ENCODE measurements around the gene PKN1.
A peak's percentile ranks its signal among the peaks of the same experiment; 100 is the strongest.
"Not testable (repeated sequence)": the region's sequence is repeated elsewhere in the genome, so short reads cannot be mapped to it uniquely, and the experiment has no call there.

Gene PKN1

DNA sequence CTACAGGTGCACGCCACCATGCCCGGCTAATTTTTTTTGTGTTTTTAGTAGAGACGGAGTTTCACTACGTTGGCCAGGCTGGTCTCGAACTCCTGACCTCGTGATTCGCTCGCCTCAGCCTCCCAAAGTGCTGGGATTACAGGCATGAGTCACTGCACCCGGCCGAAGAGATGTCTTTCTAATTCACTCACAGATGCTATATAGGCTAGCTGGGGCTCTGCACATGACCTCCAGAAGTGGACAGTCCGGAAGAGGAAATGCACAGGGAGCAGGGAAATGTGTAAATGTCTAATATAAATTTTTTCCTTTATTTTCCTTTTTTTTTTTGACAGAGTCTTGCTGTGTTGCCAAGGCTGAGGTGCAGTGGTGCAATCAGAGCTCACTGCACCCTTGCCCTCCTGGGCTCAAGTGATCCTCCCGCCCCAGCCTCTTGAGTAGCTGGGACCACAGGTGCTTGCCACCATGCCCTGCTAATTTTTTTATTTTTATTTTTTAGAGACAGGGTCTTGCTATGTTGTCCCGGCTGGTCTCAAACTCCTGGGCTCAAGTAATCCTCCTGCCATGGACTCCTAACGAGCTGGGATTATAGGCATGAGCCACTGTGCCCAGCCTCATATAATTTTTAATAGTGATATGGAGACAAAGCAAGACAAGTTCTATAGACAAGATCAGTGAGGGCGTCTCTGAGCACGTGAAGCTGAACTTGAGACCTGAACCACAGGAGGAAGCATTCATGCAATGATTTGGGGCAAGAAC is 54.4 kb downstream of the PKN1 start:
- DNase-seq, result no peak

- DNase-seq, result no peak
Observed at GRCh38 chr19:14492756-14493337, 59.7 kb downstream of the PKN1 start.

GRCh38 chr19:14494411-14494810 is 61.3 kb downstream of the PKN1 start:
- DNase-seq, result no peak

GRCh38 chr19:14494910-14495671 is 62.0 kb downstream of the PKN1 start:
- DNase-seq, result no peak

GRCh38 chr19:14495672-14496028 is 62.5 kb downstream of the PKN1 start:
- DNase-seq, result no peak

DNA sequence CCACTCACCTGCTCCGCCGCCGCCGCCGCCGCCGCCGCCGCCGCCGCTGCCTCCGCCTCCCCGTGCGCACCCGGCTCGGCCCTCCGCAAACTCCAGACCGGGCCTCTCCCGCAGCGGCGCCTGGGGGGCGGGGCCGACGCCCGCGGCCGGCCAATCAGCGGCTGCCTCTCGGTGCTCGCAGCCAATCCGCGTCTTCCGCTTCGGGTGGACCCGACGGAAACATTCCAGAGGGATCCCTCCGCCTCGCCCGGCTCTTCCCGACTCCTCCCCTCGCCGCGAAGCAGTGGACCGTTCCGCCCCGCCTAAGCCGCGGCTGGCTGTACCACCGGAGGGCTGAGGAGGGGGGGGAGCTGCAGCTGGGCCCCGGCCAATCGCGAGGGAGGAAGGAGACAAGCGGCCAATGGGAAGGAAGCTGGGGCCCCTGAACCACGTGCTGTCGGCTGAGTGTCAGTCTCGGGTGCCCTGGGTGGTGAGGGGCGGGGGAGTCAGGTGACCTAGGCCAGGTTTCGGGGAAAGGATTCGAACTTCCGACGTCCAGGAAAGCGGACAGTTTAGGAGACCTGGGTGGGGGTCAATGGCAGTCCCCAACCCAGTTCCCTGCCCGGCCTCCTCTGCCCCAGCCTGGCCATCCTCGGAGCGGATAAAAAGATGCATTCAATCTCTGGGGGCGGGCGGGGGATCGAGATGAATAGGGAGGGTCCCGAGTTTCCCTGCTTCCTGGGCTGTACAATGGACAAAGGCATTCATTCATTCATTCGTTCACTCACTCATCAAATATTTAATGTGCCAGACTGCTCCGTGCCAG is 63.1 kb downstream of the PKN1 start, which contains the start of gene GIPC1:
Gene GIPC1 (minus strand): TSS at position 99 of the 805 bp plus-strand sequence. CDS start 13,151 bp downstream, outside the sequence.
- DNase-seq, result peak; percentile 93 to 96 (median 95)

DNA sequence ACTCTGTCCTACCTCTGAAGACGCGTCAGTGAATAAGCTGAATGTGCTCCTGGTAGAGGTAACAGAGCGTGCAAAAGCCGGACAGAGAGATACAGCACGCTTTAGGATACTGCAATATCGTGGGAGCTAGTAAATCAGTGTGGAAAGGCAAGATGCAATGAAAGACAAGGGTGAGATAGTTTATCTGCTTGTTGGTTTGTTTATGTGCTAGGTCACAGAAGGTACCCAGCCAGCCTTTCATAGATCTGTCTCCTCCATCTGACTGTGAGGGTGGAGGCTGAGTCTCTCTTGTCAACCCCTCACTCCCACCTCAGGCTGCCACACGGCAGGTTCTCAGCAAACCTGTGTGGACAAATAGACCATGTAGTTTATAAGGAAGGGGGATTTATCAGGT is 63.7 kb downstream of the PKN1 start:
- DNase-seq, result no peak

- DNase-seq, result peak; percentile 30 to 63 (median 60)
Observed at GRCh38 chr19:14497228-14497921, 64.3 kb downstream of the PKN1 start.

DNA sequence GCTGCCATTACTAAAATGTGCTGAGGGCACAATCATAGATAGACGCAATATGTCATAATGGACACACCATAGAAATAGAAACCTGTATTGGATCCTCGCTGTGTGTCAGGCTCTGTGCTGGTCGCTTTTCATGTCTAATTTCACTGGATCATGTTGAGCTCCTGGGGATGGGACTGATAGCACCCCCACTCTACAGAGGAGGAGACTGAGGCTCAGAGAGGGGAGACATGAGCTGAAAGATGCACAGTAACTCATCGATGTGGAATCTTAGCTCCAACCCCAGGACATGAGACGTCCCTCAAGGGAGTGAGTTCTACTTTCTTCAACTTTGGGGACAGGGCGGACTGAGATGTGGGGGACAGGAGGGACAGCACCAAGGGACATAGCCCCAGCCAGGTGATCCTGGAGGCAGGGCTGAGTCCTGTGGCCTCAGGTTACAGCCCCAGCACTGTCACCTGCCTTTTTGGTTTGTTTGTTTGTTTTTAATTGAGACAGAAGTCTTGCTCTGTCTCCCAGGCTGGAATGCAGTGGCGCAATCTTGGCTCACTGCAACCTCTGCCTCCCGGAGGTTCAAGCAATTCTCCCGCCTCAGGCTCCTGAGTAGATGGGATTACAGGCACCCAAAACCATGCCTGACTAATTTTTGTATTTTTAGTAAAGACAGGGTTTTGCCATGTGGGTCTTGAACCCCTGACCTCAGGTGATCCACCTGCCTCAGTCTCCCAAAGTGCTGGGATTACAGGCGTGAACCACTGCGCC is 69.4 kb downstream of the PKN1 start:
- no peak for DNase-seq

- no peak for DNase-seq
Observed at GRCh38 chr19:14503285-14503684, 70.2 kb downstream of the PKN1 start.

DNA sequence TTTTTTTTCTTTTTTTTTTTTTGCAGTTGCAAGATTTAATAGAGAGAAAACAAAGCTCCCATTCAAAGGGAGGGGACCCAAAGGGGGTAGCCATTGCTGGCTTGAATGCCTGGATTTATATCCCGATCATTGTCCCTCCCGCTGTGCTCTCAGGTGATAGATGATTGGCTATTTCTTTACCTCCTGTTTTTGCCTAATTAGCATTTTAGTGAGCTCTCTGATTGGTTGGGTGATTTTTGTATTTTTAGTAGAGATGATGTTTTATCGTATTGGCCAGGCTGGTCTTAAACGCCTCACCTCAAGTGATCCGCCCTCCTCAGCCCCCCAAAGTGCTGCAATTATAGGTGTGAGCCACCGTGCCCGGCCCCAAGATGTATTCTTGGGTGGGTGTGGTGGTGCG is 71.5 kb downstream of the PKN1 start:
- not testable (repeated sequence) for DNase-seq

- peak; percentile 64 to 89 (median 76) for DNase-seq
Observed at GRCh38 chr19:14505488-14506239, 72.6 kb downstream of the PKN1 start.

GRCh38 chr19:14507704-14508542 is 74.8 kb downstream of the PKN1 start:
- DNase-seq, result peak; percentile 56 to 85 (median 77)

DNA sequence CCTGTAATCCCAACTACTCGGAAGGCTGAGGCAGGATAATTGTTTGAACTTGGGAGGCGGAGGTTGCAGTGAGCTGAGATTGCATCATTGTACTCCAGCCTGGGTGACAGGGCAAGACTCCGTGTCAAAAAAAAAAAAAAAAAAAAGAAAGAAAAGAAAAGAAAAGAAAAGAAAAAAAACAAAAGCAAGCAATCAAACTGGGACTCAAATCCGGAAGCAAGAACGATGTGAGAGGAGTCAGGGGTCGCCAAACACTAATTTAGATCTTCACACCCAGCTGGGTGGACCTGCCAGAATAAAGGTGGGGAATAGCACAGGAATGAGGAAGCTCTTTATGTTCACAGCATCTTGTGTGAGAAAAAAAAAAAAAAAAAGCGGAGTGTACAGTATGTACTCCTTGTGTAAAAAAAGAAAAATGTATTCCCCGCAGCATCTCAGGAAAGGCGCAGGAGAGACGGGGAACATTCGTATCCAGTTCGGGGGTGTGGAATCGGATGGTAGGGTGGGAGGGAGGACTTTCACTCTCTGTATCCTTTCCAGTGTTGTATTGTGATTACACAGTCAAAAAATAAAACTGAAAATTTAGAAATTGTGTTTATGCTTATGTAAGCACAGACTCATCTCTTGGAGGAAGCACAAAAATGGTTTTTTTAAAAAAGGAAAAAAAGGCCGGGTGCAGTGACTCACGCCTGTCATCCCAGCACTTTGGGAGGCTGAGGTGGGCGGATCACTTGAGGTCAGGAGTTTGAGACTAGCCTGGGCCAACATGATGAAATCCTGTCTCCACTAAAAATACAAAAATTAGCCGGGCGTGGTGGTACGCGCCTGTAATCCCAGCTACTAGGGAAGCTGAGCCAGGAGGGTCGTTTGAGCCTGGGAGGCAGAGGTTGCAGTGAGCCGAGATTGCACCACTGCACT is 77.5 kb downstream of the PKN1 start:
- peak; percentile 73 to 94 (median 86) for DNase-seq

DNA sequence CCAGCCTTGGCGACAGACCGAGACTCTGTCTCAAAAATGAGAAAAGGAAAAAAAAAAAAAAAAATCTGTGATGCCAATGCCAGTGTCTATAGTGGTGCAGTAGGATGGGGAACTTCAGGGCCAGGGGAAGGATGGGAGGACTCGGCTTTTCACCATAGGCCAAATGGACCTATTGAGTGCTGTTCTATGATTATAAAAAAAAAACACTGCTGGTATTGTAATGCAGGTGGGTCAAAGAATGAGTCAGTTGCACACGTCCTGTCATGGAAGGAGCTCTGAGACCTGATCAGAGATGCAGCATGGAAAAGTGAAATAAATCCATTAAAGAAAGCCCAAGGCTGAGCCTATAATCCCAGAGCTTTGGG is 78.1 kb downstream of the PKN1 start:
- peak in 2 of 4 experiments; percentile 45 to 51 for DNase-seq

DNA sequence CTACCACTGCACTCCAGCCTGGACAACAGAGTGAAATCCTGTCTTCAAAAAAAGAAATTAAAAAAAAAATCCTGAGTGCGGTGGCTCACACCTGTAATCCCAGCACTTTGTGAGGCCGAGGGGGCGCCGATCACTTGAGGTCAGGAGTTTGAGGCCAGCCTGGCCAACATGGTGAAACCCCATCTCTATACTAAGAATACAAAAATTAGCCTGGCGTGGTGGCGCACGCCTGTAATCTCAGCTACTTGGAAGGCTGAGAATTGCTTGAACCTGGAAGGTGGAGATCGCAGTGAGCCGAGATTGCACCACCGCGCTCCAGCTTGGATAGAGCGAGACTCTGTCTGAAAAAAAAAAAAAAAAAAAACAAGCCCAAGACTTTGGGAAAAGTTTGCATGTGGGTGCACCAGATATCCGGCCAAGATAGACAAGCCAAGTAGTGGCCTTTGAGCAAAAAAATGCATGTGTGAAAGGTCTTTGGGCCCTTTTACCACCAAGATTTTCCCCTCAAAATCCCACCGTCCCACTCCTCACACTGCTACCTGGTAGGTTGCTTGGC is 79.4 kb downstream of the PKN1 start:
- no peak for DNase-seq

DNA sequence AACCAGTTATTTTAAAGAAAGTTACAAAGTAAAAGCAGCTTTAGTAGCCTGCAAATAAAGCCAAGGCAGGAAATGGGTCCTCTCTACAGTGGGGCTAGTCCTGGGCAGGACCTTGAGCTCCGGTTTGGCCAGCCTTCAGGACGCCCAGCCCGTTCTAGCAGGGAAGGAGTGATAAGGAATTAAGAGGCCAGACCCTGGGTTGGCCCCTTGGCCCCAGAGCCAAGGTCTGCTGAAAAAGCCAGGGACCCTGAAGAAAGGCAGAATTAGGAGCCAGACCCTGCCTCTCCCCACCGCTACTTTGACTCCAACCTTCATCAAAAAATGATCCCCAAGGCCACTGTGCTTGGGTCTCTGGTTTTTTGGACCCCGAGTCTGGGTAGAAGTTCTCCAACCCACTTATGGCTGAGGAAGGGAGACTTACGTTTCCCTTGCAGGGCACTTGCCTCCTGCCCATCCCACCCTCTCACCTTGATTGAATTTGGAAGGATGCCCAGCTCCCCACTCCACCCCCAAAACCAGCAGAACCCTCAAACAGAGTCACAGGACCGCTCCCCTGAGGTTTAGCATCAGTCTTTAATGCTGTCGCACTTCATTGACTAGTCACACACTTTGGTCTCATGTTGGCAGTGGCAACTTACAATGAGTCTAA is 81.2 kb downstream of the PKN1 start:
- no peak for DNase-seq
